GM12875 (cell line): Measurements from ENCODE around the gene CYP4V2.

Experiments used
- H3K4me3 ChIP-seq: one replicate; pipeline ENCODE4 v1.5.1; 2011; ENCODE audit warnings: low read depth, low read length, control low read depth
- TF ChIP-seq, protein P1 (sequence below): IDR thresholded peaks from 2 replicates; pipeline ENCODE4 v1.5.1; 2011; ENCODE audit warnings: low read depth, mild to moderate bottlenecking, control low read depth, inconsistent platforms, low read length, moderate library complexity, borderline replicate concordance; ENCODE audit not compliant: insufficient read depth

CYP4V2 gene

DNA sequence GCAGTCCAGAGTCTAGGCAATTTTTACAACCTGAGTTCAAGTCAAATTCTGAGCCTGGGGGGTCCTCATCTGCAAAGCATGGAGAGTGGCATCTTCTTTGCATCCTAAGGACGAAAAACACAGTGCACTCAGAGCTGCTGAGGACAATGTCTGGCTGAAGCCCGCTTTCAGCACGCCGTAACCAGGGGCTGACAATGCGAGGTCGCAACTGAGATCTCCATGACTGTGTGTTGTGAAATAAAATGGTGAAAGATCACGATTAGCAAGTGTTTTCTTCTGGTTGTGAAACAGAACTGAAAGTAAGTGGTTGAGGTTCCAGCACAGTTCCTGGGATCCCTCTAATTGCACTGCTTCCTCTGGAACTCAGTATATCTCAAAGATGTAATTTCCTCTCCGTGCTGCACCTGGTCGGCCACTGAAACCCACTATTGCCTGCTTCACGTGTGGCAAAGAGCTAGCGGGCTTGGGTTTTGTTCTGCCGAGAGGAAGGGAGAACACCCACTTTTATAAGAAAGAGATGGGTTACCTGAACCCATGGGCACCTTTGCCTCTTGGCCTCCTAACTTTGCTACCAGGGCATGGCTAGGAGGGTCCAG lies 66.9 kb downstream of the CYP4V2 start:
- H3K4me3 ChIP-seq = no peak overlapping the region

DNA sequence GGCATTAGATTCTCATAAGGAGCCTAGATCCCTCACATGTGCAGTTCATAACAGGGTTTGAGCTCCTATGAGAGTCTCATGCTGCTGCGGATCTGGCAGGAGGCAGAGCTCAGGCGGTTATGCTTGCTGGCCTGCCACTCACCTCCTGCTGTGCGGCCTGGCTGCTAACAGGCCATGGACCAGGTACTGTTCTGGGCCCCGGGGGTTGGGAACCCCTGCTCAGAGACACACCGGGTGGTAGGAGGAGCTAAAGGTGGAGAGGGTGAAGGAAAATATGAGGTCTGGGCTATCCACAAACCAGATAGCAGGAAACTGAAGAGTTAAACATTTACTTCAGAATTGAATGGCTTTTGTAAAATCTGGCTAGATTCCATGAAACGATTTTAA lies 68.7 kb downstream of the CYP4V2 start:
- no peak overlapping the region for H3K4me3 ChIP-seq
- TF ChIP-seq, protein P1, sequence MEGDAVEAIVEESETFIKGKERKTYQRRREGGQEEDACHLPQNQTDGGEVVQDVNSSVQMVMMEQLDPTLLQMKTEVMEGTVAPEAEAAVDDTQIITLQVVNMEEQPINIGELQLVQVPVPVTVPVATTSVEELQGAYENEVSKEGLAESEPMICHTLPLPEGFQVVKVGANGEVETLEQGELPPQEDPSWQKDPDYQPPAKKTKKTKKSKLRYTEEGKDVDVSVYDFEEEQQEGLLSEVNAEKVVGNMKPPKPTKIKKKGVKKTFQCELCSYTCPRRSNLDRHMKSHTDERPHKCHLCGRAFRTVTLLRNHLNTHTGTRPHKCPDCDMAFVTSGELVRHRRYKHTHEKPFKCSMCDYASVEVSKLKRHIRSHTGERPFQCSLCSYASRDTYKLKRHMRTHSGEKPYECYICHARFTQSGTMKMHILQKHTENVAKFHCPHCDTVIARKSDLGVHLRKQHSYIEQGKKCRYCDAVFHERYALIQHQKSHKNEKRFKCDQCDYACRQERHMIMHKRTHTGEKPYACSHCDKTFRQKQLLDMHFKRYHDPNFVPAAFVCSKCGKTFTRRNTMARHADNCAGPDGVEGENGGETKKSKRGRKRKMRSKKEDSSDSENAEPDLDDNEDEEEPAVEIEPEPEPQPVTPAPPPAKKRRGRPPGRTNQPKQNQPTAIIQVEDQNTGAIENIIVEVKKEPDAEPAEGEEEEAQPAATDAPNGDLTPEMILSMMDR = no peak

More for the DNA sequence above, 66.9 kb downstream of the CYP4V2 start:
- TF ChIP-seq, protein P1 = no peak
